DND-41 (cell line): Measurements from ENCODE around the gene ESRRA.

ENCODE experiments used
- CTCF ChIP-seq: IDR thresholded peaks from 2 replicates; pipeline ENCODE4 v1.5.1; 2012; ENCODE audit warnings: borderline replicate concordance, low read length, moderate library complexity, mild to moderate bottlenecking; ENCODE audit not compliant: poor library complexity, severe bottlenecking; ENCODE audit errors: extremely low read depth
- EZH2 ChIP-seq: IDR thresholded peaks from 3 replicates; pipeline ENCODE4 v1.6.1; 2012; ENCODE audit warnings: borderline replicate concordance, low read depth, mild to moderate bottlenecking, moderate library complexity, low read length, inconsistent platforms; ENCODE audit not compliant: severe bottlenecking

- TF ChIP-seq EZH2, result no peak
- TF ChIP-seq CTCF, result no peak
Measured at GRCh38 chr11:64306563-64306875, 1.2 kb downstream of the ESRRA start.
